Measurements from ENCODE around the gene PPP2R2C.

The PPP2R2C gene

DNA sequence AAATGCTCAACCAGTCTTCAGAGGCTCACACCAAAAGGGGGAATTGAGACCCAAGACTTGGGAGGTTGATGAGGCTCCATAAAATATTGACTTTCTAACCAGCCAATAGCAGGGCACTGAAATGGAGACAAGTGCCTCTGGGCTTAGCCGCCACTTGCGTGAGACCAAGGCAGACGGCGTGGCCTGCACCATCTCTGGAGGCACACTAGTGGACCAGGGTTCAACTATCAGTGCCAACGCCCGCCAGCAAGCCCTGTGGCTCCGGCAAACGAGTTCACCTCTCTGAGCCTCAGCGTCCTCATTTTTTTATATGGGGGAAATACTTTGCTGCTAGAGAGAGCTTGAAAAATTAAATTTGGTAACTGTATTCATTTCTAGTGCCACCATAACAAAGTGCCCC, 50.3 kb downstream of the PPP2R2C start:
- no peak for DNase-seq

DNA sequence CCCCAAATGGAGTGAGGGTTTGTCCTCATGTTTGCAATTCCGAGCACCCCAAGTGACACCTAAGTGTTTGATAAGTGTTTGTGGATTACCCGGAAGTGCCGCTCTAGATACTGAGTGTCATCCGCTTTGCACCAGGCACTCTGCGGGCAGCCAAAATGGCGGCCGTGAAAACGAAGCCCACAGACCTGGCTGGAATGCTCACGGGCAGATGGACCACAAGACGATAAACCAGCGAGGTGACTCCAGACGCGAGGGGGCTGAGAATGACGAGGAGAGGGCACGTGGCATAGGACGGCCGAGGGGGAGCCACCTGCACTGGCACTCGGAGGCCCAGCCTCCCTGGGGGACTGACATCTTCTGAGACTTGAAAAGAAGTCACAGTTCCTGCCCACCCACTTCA, 51.0 kb downstream of the PPP2R2C start:
- DNase-seq: no peak

DNA sequence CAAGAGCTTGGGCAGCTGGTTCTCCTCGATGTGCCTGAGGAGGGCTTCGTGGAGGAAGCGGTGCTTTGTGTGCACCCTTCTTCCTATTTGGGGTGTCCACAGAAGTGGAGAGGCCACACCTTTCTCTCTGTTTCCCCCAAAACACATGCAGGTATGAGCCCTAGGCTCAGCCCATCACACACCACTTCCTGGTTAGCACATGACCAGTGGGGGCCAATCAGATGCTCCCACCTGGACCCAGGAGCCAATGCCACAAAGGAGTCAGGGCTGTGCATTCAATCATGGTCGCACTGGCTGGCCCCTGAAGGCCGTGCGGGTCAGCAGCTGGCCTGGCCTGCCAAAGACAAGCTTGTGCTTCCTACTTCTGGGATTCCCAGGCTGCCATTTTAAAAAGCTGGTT, 51.4 kb downstream of the PPP2R2C start:
- DNase-seq: no peak

DNA sequence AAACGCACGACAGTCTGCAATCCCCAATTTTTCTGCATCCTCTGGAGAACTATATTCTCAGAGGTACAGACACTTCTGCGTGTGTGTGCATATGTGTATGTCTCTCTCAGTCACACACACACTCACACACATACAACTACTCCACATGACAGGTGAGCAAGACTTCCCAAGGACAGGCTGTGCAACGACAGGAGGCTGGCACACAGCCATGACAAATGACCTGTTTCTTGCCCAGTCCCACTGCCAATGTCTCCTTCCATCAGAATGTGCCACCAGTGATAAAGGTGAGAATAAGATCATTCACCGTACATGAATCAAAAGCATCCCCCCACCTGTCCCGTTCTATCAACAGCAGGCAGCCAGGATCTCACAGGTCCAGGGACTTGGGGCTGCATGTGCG, 52.4 kb downstream of the PPP2R2C start:
- DNase-seq: no peak

DNA sequence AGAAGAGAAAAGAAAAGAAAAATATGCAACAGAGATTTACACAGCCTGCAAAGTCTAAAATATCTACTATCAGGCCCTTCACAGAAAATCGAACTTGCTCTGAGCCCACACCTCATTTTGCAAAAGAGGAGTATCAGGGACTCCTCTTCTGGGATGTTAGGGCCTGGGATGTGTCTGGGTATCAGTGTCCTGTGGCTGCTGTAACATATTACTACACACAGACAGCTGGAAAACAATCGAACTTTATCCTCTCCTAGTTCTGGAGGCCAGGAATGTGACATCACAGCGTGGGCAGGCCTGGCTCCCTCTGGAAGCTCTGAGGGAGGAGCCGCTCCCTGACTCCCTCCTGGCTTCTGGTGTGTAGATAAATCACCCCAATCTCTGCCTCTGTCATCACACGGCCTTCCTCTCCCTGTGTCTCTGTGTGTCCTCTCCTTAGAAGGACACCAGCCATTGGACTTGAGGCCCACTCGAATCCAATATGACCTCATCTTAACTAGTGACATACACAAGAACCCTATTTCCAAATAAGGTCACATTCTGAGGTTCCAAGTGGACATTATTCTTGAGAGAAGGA, 52.9 kb downstream of the PPP2R2C start:
- no peak for DNase-seq

DNA sequence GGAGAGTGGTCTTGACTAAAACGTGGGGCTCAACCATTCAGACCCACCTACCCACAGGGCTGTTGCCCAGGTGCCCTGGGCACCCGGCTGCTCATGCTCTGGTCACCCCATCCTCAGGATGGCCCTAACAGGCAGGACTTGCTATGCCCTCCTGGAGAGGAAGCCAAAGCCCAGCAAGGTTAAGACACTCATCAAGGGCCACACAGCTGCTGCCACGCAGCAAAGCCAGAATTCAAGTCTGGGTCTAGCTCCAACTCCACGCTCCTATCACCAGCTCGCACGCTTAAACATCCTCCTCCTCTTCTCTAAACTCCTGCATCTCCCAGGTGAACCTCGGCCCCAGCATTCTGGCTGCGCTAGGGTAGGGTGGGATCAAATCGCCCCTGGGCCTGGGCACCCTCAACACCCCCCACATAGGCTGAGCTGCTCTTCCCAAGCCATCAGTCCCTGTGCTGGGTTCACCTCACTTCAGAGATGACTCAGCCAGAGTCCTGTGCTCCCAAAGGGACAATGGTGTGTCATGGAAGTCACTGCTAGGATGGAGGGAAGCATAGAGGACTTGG, 54.1 kb downstream of the PPP2R2C start:
- DNase-seq: no peak

DNA sequence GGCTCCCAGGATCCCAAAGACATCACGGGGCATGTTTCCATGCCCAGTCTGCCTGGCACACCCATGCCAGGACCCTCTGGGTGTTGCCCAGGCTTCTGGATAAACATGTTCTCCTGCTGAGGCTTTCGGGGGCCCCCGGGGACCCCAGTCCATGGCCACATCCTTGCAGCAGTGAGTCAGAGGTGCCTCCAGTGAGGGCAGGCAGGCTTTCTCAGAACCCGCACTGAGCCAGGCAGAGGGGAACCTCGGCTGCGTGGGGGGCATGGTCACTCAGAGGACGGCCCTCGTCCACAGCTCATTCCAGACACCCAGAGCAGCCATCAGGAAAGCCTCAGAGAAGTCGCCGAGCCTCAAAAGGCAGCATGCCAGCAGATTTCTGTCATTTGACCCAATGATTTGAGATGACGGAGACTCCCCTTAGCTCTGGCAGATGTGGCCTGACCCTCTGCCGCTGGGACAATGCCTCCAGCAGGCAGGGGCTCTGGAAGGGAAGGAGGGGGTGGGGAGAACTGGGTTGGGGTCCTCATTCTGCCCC, 54.8 kb downstream of the PPP2R2C start:
- no peak for DNase-seq

DNA sequence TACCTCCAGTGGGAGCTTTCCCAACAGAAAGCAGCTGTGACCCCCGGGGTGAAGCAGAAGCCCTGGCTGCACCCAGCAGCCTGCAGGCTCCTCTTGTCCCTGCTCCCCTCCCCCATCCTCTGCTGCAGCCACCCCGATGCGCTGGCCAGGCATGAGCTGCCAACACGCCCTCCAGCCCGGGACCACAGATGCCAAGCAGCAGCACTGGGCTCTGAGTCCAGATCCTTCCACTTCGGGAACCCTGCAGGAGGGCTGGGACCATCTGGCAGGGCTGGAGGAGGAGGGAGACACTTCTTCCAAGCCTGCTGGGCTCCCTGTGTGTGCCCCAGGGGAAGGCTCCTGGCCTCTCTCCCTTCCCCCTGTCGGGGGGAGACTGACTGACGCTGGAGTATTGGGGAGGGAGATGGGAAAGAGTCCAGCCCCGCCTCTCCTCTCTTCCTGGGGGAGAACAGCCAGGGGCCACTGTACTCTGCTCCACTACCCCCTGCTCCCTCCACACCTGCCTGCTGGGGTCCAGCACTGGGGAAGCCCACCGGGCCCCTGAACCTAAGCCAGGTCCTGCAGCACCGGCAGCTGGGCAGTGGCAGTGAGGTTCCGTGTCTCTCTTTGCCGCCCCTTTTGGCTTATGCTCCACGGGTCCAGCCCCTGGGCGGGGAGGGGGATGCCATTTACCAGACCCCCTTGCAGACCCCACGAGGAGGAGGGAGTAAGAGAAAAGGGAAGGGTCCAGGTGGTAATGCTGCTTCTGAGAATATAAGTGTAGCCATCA, 55.7 kb downstream of the PPP2R2C start:
- DNase-seq: no peak

DNA sequence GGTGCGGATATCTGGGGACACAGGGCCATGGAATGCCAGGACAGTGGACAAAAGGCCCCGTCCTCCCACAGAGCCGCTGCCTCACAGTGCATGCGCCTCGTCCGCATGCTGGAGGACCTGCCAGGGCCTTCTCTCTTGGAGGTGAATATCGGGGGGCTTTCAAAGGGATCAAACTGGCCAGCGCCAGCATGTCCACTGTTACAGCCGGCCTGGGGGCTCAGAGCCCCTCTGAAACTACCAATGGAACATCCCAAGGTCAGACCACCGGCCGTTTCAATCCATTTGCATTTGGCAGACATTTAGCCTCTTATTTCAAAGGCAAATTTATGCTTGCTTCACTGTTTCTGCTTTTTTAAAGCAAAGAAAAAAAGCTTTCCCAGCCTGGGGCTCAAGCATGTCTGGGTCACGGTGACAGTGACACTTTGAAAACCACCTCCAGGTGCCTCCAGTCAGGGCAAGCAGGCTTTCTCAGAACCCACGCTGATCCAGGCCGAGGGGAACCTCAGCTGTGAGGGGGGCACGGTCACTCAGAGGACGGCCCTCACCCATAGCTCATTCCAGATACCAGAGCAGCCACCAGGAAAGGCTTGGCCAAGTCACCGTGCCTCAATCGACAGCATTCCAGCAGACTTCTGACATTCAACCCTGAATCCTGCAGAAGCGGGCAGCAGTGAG, 57.2 kb downstream of the PPP2R2C start:
- DNase-seq: no peak

DNA sequence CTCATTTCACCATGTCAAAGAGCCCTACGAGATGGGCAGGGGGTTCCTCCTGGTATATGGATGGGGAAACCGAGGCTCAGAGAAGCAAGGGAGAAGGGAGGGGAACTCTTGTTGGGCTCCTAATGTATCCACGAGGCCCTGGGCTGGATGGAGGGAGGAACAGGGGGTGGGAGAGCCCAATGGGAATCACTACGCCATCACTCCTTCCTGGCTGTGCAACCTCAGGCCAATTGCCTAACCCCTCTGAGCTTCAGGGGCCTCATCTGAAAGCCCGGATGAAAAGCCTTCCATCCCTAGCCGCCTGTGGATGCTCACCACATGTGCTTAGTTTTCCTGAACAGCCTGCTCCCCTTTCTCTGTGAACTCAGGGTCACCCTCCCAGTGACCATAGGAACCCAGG, 57.8 kb downstream of the PPP2R2C start:
- no peak for DNase-seq

DNA sequence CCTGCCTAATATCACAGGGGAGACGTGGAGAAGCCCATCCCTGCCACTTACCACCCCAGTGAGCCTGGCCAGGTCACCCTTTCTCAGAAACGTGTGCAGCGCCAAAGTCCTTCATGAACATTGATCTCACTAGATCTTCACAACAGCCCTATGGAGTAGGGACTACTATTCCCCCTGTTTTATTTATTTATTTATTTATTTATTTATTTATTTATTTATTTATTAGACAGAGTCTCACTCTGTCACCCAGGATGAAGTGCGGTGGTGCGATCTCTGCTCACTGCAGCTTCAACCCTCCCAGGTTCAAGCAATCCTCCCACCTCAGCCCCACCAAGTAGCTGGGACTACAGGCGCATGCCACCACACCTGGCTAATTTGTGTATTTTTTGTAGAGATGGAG, 61.8 kb downstream of the PPP2R2C start:
- no peak for DNase-seq

DNA sequence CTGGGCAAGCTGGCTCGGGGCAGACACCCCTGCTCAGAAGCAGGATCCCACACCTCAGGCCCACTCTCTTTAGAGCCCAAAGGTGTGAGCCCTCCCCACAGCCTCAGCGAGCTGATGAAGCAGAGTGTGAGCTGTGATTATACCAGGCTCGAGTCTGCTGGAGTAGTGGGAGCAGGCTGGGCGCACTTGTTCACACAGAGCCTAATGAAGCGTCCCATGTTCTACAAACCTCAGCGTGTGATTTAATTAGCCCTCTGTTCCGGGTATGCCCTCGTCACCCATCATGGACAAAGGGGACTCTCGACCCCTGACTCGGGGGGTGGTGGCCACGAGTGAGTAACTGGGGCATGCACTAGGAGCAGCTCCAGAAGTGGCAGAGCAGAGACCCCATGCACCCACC, 62.3 kb downstream of the PPP2R2C start:
- DNase-seq: peak; percentile 31

DNA sequence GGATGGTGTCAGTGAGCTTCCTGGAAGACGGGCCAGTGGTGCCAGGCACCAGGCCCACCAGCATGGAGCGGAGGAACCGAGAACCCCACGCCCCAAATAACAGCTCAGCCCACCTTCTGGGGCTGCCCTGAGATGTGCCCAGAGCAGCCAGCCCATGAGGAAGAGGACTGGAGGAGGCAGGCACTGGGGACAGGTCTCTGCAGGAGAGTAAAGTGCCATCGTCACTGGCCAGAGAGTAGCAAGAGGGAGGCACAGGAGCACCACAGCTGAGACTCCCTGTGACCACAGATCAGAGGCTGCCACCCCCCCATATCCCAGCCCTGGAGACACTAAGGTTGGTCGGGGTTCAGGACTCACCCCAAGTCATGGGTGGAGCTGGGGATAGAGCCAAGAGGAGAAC, 63.0 kb downstream of the PPP2R2C start:
- DNase-seq: no peak

DNA sequence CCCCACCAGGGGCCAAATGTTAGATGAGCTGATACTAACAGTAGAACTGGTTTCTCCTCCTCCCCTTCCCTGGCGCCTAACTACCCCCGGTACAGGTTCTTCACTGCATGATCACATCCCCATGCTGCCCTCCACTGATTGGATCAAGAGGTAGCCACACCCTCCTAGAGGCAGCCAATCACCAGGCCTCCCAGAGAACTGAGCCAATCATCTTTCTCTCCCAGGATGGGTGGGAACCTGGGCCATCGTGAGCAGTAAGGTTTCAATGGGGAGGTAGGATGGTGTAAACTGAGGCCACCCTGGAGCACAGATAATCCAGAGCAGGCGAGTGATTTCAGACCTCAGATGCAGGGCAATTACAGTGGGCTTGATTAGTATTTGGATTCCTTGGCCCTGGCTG, 64.2 kb downstream of the PPP2R2C start:
- DNase-seq: no peak

DNA sequence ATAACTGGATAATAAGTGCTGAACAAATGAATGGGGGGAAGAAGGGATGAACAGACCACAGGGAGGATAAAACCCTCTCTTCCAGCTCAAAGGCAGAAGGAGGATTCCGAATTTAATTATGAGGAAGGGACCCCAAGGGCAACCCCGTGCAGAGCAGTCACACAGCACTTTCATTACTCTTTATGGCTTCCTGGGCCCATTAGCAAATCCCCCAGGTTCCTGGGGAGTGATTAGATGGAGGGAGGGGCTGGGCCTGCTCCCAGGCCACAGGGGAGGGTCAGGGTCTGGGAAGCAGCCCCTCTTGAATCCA, 67.1 kb downstream of the PPP2R2C start:
- no peak for DNase-seq

DNA sequence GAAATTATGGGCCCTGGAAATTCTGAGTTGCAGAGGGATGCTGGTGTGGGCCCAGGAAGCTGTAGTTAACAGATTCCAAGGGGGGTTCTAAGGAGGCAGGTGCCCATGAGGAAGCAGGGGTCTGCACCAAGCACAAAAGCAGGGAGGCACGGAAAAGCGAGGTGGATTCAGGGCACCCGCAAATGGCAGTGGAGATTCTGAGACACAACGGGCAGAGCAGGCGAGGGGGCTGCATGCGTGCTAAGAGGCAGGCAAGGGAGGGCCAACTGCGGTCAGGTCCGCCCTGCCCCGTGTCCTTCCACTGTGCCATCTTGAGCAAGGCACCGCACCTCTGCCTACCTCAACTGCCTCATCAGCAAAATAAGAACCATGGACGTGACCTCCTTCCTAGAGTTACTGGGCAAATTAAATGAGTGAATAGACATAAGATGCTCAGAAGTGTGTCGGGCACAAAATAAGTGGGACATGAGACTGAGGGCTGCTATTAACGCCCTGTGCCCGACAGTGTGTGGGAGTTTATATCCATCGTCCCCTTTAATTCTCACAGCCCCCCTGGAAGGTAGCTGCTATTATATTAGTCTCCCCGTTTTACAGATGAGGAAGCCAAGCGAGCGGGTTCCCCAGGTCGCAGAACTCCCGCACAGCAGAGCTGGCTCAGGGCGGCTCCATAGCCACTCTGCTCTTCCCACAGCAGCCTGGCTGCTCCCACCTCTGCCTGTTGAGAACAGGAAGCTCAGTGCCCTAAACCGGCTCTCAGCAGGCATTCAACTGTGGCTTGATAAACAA, 67.6 kb downstream of the PPP2R2C start:
- peak; percentile 54 for DNase-seq

DNA sequence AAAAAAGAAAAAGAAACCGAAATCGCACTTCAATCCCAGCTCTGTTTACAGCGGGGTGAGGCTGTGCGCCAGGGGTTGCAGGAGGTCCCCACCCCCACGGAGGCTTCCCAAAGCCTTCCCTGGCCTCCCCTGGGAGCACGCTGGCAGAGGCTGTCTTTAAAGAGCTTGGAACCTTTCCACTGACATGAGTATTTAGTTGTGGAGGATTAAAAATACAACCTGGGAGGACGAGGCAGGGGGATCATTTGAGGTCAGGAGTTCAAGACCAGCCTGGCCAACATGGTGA, 69.1 kb downstream of the PPP2R2C start:
- DNase-seq: no peak

DNA sequence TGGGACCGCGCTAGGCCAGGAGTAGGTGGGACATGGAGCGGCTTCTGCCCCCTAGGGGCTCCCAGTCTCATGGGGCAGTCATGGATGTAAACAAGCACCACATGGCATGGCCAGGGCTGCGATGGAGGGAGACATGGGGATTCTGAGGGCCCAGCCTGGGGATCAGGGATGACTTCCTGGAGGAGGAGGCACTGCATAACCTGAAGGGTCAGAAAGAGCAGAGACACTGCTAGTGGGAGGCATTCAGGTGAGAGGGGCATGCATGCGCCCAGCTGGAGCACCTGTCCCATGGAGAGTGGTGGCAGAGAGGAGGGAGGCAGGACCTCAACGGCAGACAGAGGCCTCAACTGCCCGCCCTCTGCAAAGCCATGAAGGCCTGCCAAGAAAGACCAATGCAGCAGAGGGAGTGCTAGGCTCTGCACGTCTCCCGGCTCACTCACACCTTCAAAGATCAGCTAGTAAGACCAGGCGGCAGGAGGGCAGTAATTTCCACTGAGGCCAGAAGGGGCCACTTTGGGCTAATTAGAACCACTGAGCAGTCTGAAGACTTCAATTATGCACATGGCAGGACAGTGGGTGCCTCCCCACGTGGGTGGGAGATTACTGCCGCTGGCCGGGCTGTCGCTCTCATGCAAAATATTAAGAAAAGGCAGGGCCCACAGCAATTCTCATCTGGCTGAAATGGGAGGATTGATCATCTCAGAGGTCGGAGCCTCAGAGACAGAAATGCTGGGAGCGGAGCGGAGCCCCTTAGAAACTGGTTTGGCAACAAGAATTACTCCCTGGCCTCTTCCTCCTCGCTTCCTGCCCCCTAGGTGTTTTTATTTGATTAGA, 69.6 kb downstream of the PPP2R2C start:
- no peak for DNase-seq

DNA sequence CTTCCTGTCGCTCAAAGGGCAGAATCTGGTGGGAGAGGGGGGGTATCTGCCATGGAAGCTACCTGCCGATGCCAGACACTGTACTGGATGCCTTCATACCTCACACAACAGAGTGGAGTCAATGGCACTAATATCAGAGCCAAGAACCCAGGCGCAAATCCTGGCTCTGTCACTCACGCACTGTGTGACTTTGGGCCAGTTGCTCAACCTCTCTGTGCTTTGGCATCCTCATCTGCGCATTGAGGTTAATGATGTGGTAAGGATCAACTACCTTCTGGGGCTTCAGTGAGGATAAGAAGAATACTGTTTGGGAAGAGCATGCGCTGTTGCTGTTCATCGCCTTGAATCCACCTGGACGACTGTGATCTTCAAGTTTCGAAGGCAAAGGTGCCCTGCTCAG, 70.6 kb downstream of the PPP2R2C start:
- DNase-seq: no peak

DNA sequence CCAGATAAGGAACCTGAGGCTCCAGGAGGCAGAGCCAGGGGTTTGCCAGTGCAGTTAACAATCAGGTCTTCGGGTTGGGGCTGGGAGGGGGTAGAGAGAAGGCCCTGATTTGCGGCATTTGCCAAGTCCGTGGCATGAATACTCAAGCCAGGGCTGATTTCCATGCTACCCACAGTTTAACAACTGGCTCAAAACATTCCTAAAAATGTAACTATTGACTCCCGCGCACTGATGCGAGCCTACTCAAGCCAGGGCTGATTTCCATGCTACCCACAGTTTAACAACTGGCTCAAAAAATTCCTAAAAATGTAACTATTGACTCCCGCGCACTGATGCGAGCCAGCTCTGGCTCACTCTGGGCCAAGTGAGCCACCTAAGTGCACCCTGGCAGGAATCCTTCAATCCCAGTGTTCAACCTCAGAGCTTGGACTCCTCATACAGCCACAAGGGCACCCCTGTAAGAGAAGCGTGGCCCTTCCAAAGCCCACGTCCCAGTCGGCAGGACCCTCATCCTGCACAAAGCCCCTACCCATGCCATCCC, 75.6 kb downstream of the PPP2R2C start:
- no peak for DNase-seq

DNA sequence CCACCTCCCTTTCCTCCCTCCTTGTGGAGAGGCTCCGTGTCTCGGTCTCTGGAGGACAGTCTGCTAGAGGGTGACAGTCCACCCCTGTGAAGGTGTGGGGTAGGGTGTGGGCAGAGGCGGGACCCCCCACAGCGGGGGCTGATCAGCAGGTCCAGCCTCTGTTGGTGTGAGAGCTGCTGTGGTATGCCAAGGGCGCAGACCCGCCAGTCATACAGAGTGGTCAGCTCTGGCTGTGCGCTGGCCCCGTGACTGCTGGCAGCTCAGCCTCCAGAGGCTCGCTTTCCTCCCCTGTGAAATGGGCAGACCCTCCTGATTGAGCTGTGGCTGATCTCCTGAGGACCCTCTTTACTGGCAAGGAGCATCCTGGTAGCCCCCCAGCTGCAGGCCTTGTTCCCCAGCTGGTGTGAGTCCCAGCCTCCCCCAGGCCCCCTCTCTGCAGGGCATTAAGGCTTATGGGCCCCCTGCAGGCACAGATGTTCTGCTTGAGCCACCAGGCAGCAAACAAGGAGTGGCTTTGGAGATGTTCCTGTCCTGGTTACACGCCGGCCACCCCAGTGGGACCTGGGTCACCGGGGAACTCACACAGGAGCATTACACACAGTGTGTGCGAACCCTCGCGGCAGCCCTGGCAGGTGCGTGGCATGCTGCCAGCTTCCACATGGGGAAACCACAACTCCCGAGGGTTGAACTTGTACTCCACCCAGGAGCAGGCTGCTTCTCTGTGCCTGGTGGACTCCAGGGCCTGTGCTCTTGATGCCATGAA, 76.8 kb downstream of the PPP2R2C start:
- no peak for DNase-seq

All from NCI-H146 (cell line).